OCI-LY1 (cell line): ENCODE results near the gene ITPRIPL2.

Experiments used
- H2AFZ ChIP-seq: fragments of 200-600 bp; sonication (generic), shearing (Covaris generic); 2 replicates; pipeline ENCODE4 v1.6.0; 2014; ENCODE audit warnings: antibody characterized with exemption, mild to moderate bottlenecking, low read length
- H3F3A ChIP-seq: fragments of 200-600 bp; sonication (generic), shearing (Covaris generic); 2 replicates; pipeline ENCODE4 v1.6.0; 2014; ENCODE audit warnings: mild to moderate bottlenecking, antibody characterized with exemption, low read length, moderate library complexity; ENCODE audit not compliant: insufficient read depth
- H3K27ac ChIP-seq: fragments of 200-600 bp; sonication (generic); 2 replicates; pipeline ENCODE4 v1.5.1; 2014; ENCODE audit warnings: low read length, mixed run types, mild to moderate bottlenecking, low read depth; ENCODE audit not compliant: poor library complexity, severe bottlenecking
- H3K27me3 ChIP-seq: fragments of 200-600 bp; sonication (generic); 2 replicates; pipeline ENCODE4 v1.6.0; 2014; ENCODE audit warnings: antibody characterized with exemption, mild to moderate bottlenecking, low read length, moderate library complexity; ENCODE audit not compliant: insufficient read depth
- H3K36me3 ChIP-seq: fragments of 200-600 bp; sonication (generic); 2 replicates; pipeline ENCODE4 v1.6.1; 2014; ENCODE audit warnings: mild to moderate bottlenecking, antibody characterized with exemption, low read length, moderate library complexity, mixed read lengths; ENCODE audit not compliant: insufficient read depth
- H3K4me1 ChIP-seq: fragments of 200-600 bp; sonication (generic); 2 replicates; pipeline ENCODE4 v1.5.1; 2014; ENCODE audit warnings: mild to moderate bottlenecking, low read length, moderate library complexity; ENCODE audit not compliant: insufficient read depth, severe bottlenecking
- H3K4me2 ChIP-seq: fragments of 200-600 bp; sonication (generic), shearing (Covaris generic); 2 replicates; pipeline ENCODE4 v1.6.1; 2014; ENCODE audit warnings: low read length
- H3K4me3 ChIP-seq: fragments of 200-600 bp; sonication (generic); 2 replicates; pipeline ENCODE4 v1.5.1; 2014; ENCODE audit warnings: low read length, low read depth, mild to moderate bottlenecking, mixed read lengths; ENCODE audit not compliant: poor library complexity, severe bottlenecking
- H3K79me2 ChIP-seq: fragments of 200-600 bp; shearing (Covaris generic); 2 replicates; pipeline ENCODE4 v1.6.1; 2016; ENCODE audit warnings: mixed run types, low read length, mixed read lengths; ENCODE audit not compliant: insufficient read depth
- H3K9ac ChIP-seq: fragments of 200-600 bp; sonication (generic), shearing (Covaris generic); 2 replicates; pipeline ENCODE4 v1.6.1; 2014; ENCODE audit warnings: mild to moderate bottlenecking, low read length, mixed read lengths
- H3K9me2 ChIP-seq: fragments of 200-600 bp; sonication (generic), shearing (Covaris generic); 2 replicates; pipeline ENCODE4 v1.6.1; 2014; ENCODE audit warnings: low read depth, mild to moderate bottlenecking, low read length, mixed read lengths
- H3K9me3 ChIP-seq: fragments of 200-600 bp; shearing (Covaris generic); 2 replicates; pipeline ENCODE4 v1.6.1; 2014; ENCODE audit warnings: low read length, mixed read lengths
- H4K20me1 ChIP-seq: fragments of 200-600 bp; sonication (generic), shearing (Covaris generic); 2 replicates; pipeline ENCODE4 v1.6.0; 2016; ENCODE audit warnings: mild to moderate bottlenecking, low read length; ENCODE audit not compliant: insufficient read depth
- EZH2 ChIP-seq: fragments of 200-600 bp; sonication (generic), shearing (Covaris generic); IDR thresholded peaks from 2 replicates; pipeline ENCODE4 v1.8.0; 2017; ENCODE audit warnings: borderline replicate concordance, mixed run types, mild to moderate bottlenecking, antibody characterized with exemption, low read length, moderate library complexity, mixed read lengths
- TF ChIP-seq, protein P1 (sequence below): fragments of 200-600 bp; sonication (generic), shearing (Covaris generic); IDR thresholded peaks from 2 replicates; pipeline ENCODE4 v1.5.1; 2017; ENCODE audit warnings: mild to moderate bottlenecking, antibody characterized with exemption, low read length, moderate library complexity, mixed read lengths

ITPRIPL2 gene

DNA sequence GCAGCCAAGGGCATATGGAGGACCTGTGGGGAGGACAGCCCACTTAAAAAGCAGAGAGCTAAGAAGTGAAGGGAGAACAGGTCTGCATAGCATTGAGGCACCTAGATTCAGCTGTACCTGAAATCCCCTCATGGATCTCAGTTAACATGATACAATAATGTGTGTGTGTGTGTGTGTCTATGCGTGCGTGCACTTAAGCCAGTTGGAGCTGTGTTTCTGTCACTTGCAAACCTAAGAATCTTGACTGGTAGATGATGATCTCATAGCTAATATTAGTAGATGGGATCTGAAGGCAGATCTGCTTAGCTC, 1.7 kb upstream of the ITPRIPL2 start:
- Histone ChIP-seq H3K9me3 (no peaks in the 10 kb centered on the region), H3K9ac (no peak overlapping the region), H2AFZ (no peak overlapping the region), H3K4me2 (no peak overlapping the region), H3K4me3 (no peak overlapping the region), H3F3A (no peaks in the 10 kb centered on the region), H3K27me3 (peaks cover 3% of the 10 kb centered on the region; the same call in 1 of the 2 replicates), H3K79me2 (no peaks in the 10 kb centered on the region), H3K4me1 (no peaks in the 10 kb centered on the region), H3K36me3 (no peaks in the 10 kb centered on the region), H3K9me2 (no peaks in the 10 kb centered on the region), H4K20me1 (no peaks in the 10 kb centered on the region), H3K27ac (no peak overlapping the region)
- TF ChIP-seq EZH2 = no peak
- TF ChIP-seq, protein P1, sequence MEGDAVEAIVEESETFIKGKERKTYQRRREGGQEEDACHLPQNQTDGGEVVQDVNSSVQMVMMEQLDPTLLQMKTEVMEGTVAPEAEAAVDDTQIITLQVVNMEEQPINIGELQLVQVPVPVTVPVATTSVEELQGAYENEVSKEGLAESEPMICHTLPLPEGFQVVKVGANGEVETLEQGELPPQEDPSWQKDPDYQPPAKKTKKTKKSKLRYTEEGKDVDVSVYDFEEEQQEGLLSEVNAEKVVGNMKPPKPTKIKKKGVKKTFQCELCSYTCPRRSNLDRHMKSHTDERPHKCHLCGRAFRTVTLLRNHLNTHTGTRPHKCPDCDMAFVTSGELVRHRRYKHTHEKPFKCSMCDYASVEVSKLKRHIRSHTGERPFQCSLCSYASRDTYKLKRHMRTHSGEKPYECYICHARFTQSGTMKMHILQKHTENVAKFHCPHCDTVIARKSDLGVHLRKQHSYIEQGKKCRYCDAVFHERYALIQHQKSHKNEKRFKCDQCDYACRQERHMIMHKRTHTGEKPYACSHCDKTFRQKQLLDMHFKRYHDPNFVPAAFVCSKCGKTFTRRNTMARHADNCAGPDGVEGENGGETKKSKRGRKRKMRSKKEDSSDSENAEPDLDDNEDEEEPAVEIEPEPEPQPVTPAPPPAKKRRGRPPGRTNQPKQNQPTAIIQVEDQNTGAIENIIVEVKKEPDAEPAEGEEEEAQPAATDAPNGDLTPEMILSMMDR = no peak

DNA sequence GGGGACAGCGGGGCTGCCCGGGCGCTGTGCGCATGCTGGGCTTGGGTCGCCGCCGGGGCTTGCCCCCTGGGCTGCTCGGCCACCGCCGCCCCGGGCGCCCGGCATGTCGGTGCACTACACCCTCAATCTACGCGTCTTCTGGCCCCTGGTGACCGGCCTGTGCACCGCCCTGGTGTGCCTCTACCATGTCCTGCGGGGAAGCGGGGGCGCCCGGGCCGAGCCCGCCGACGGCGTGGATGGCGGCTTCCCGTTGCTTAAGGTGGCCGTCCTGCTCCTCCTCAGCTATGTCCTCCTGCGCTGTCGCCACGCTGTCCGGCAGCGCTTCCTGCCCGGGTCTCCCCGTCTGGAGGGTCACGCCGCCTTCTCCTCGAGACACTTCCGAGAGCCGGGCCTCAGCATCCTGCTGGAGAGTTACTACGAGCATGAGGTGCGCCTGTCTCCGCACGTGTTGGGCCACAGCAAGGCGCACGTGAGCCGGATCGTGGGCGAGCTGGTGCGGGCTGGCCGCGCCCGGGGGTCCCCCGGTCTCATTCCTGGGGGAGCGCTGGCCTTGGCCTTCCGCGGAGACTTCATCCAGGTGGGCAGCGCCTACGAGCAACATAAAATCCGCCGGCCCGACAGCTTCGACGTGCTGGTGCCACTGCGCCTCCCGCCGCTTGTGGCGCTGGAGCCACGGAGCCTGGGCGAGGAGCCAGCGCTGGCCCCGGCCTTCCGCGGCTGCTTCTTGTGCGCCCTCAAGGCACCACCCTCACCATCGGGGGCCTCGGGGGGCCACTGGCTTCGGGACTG, 789 bp downstream of the ITPRIPL2 start:
- Histone ChIP-seq H2AFZ (no peak overlapping the region), H4K20me1 (no peaks in the 10 kb centered on the region), H3K9ac (no peak overlapping the region), H3K27ac (no peak overlapping the region), H3F3A (no peaks in the 10 kb centered on the region), H3K36me3 (no peaks in the 10 kb centered on the region), H3K4me1 (peaks cover 15% of the 10 kb centered on the region), H3K9me3 (no peaks in the 10 kb centered on the region), H3K79me2 (no peaks in the 10 kb centered on the region), H3K27me3 (peaks cover 3% of the 10 kb centered on the region; the same call in 1 of the 2 replicates), H3K9me2 (no peaks in the 10 kb centered on the region), H3K4me3 (no peak overlapping the region), H3K4me2 (no peak overlapping the region)
- TF ChIP-seq, protein P1 = no peak
- TF ChIP-seq EZH2 = no peak

DNA sequence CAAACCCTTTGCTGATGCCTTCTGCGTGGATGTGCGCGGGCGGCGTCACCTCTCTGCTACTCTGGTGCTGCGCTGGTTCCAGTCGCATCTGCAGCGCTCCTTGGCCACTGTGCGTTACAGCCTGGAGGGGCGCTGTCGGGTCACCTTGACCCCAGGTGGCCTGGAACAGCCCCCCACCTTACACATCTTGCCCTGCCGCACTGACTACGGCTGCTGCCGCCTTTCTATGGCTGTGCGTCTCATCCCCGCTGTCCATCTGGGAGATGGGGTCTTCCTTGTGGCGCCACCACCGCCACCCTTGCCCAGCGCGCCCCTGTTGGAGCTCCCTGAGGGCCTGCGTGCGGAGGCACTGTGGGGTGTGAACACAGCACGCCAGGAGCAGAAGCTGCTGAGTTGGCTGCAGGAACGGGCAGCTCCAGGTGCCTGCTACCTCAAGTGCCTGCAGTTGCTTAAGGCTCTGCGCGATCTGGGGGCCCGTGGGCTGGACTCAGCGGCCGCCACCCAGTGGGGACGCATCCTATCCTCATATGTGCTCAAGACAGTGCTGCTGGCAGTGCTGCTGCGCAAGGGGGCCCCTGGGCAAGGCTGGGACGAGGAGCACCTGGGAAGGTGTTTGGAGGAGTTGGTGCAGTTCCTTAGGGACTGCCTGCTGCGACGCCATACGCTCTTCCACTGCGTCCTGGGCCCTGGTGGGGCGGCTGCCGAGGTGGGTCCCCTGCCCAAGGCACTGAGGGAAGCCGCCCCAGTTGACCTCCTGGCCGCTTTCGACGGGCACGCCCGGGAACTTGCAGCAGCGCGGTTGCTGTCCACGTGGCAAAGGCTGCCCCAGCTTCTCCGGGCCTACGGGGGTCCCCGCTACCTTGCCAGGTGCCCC, 1.6 kb downstream of the ITPRIPL2 start:
- Histone ChIP-seq H3K4me3 (no peak overlapping the region), H3K9ac (no peak overlapping the region), H3F3A (no peaks in the 10 kb centered on the region), H2AFZ (no peak overlapping the region), H3K9me3 (no peaks in the 10 kb centered on the region), H3K9me2 (no peaks in the 10 kb centered on the region), H3K27me3 (peaks cover 3% of the 10 kb centered on the region; the same call in 1 of the 2 replicates), H3K4me1 (peaks cover 15% of the 10 kb centered on the region), H3K79me2 (no peaks in the 10 kb centered on the region), H3K27ac (no peak overlapping the region), H4K20me1 (no peaks in the 10 kb centered on the region), H3K4me2 (no peak overlapping the region), H3K36me3 (no peaks in the 10 kb centered on the region)
- TF ChIP-seq, protein P1 = no peak
